Measurements from ENCODE around the gene UBE2E2.
"Not testable (repeated sequence)": the region's sequence is repeated elsewhere in the genome, so short reads cannot be mapped to it uniquely, and the experiment has no call there.

The UBE2E2 gene

DNA sequence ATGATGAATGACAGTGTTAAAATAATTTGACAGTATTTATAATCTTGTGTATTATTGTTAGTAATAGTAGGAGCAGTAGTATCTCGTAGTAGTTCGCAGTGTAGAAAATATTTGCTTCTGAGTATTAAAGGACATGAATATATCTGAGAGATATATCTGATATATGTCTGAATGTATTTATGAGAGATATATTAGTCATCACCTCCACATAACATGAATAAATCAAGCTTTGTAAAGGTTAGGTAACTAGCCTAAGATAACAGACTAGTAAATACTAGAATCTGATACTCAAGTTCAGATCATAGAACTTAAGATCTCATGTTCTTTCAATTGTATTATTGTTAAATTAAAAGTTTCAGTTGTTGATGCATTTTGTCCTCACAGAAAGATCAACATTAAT lies 130.5 kb downstream of the UBE2E2 start:
- TF ChIP-seq EZH2 (IDR thresholded peaks at IDR 0.05; ENCODE audit: borderline replicate concordance, low read depth, low read length, severe bottlenecking), result no peak
- TF ChIP-seq, protein P1, sequence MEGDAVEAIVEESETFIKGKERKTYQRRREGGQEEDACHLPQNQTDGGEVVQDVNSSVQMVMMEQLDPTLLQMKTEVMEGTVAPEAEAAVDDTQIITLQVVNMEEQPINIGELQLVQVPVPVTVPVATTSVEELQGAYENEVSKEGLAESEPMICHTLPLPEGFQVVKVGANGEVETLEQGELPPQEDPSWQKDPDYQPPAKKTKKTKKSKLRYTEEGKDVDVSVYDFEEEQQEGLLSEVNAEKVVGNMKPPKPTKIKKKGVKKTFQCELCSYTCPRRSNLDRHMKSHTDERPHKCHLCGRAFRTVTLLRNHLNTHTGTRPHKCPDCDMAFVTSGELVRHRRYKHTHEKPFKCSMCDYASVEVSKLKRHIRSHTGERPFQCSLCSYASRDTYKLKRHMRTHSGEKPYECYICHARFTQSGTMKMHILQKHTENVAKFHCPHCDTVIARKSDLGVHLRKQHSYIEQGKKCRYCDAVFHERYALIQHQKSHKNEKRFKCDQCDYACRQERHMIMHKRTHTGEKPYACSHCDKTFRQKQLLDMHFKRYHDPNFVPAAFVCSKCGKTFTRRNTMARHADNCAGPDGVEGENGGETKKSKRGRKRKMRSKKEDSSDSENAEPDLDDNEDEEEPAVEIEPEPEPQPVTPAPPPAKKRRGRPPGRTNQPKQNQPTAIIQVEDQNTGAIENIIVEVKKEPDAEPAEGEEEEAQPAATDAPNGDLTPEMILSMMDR (IDR thresholded peaks at IDR 0.05; ENCODE audit: borderline replicate concordance, extremely low read depth, low read length, poor library complexity, severe bottlenecking), result no peak
- no peak overlapping the region for H3K4me3 ChIP-seq (ENCODE audit: low read depth in 1 of 2, low read length in 2 of 2)
- no peak overlapping the region for H3K4me2 ChIP-seq (ENCODE audit: insufficient read depth, low read length)
- H3K79me2 ChIP-seq (ENCODE audit: insufficient read depth, low read length), result no peaks in the 10 kb centered on the region
- DNase-seq, result no peak
- no peak for ATAC-seq (ENCODE audit: insufficient read depth, low read depth)
- H2AFZ ChIP-seq (ENCODE audit: low read depth, low read length), result no peak overlapping the region
- H3K27me3 ChIP-seq (ENCODE audit: insufficient read depth, low read length, poor library complexity), result no peaks in the 10 kb centered on the region
- H3K27ac ChIP-seq (ENCODE audit: low read length), result no peak overlapping the region
- no peaks in the 10 kb centered on the region for H3K9me3 ChIP-seq (ENCODE audit: insufficient read depth, low read length, severe bottlenecking)
- H3K4me1 ChIP-seq (ENCODE audit: insufficient read depth, low read length), result no peaks in the 10 kb centered on the region
- no peak overlapping the region for H3K9ac ChIP-seq (ENCODE audit: low read depth, low read length)
- no peaks in the 10 kb centered on the region for H3K36me3 ChIP-seq (ENCODE audit: insufficient read depth, low read length)
- no peaks in the 10 kb centered on the region for H4K20me1 ChIP-seq (ENCODE audit: insufficient read depth, low read length)

DNA sequence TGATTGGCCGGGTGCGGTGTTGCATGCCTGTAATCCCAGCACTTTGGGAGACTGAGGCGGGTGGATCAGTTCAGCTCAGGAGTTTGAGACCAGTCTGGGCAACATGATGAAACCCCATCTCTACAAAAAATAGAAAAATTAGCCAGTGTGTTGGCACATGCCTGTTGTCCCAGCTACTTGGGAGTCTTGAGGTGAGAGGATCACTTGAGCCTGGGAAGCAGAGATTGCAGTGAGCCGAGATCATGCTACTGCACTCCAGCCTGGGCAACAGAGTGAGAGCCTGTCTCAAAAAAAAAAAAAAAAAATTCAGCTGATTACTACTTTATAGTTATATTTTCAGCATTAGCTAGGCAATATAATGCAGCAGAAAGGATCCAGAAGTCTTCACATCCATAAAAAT lies 133.7 kb downstream of the UBE2E2 start:
- not testable (repeated sequence) for H3K4me3 ChIP-seq (ENCODE audit: low read depth in 1 of 2, low read length in 2 of 2); H3K27ac ChIP-seq (ENCODE audit: low read length); ATAC-seq (ENCODE audit: insufficient read depth, low read depth); DNase-seq; H3K4me1 ChIP-seq (ENCODE audit: insufficient read depth, low read length); H3K9ac ChIP-seq (ENCODE audit: low read depth, low read length); H3K4me2 ChIP-seq (ENCODE audit: insufficient read depth, low read length); H4K20me1 ChIP-seq (ENCODE audit: insufficient read depth, low read length); H3K27me3 ChIP-seq (ENCODE audit: insufficient read depth, low read length, poor library complexity); H3K9me3 ChIP-seq (ENCODE audit: insufficient read depth, low read length, severe bottlenecking); H3K36me3 ChIP-seq (ENCODE audit: insufficient read depth, low read length); H3K79me2 ChIP-seq (ENCODE audit: insufficient read depth, low read length); H2AFZ ChIP-seq (ENCODE audit: low read depth, low read length)

DNA sequence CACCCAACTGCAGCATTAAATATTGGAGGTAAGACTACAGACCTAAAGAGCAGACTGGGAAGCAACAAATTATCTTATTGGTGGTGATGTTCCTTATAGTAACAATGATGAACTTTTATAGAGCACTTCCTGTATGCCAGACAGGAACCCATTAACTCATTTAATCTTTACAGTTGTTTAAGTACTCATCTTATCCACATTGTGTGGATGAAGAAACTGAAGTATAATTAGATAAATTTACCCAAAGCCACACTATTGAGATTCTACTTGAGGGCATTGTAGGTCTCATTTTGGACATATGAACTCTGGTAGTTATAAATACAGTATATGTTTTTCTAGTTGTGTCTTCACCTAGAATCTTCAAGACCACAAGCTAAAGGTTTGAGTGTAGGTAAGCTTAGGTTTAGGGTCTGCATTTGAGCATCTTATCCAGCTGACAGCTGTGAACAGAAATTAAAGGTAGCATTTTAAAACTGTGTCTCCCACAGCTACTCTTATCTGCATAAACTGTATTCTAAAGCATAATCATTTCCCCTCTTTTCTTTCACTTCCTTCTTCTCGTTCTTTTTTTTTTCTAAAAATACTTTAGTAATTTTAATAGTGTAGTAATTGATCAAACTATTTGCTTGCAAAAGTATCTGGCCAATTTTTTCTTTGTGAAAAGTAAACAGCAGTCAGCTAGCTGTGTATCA lies 138.2 kb downstream of the UBE2E2 start:
- DNase-seq (no peak), ATAC-seq (ENCODE audit: insufficient read depth, low read depth) (no peak)
- Histone ChIP-seq H3K9ac (ENCODE audit: low read depth, low read length) (no peak overlapping the region), H3K27ac (ENCODE audit: low read length) (no peak overlapping the region), H4K20me1 (ENCODE audit: insufficient read depth, low read length) (no peaks in the 10 kb centered on the region), H3K9me3 (ENCODE audit: insufficient read depth, low read length, severe bottlenecking) (no peaks in the 10 kb centered on the region), H3K4me3 (ENCODE audit: low read depth in 1 of 2, low read length in 2 of 2) (no peak overlapping the region), H3K4me1 (ENCODE audit: insufficient read depth, low read length) (no peaks in the 10 kb centered on the region; the same call in 1 of the 2 replicates), H3K4me2 (ENCODE audit: insufficient read depth, low read length) (no peak overlapping the region), H3K36me3 (ENCODE audit: insufficient read depth, low read length) (no peaks in the 10 kb centered on the region), H3K79me2 (ENCODE audit: insufficient read depth, low read length) (no peaks in the 10 kb centered on the region), H2AFZ (ENCODE audit: low read depth, low read length) (no peak overlapping the region), H3K27me3 (ENCODE audit: insufficient read depth, low read length, poor library complexity) (no peaks in the 10 kb centered on the region)
- TF ChIP-seq, protein P1 (IDR thresholded peaks at IDR 0.05; ENCODE audit: borderline replicate concordance, extremely low read depth, low read length, poor library complexity, severe bottlenecking), result no peak
- no peak for TF ChIP-seq EZH2 (IDR thresholded peaks at IDR 0.05; ENCODE audit: borderline replicate concordance, low read depth, low read length, severe bottlenecking)

DNA sequence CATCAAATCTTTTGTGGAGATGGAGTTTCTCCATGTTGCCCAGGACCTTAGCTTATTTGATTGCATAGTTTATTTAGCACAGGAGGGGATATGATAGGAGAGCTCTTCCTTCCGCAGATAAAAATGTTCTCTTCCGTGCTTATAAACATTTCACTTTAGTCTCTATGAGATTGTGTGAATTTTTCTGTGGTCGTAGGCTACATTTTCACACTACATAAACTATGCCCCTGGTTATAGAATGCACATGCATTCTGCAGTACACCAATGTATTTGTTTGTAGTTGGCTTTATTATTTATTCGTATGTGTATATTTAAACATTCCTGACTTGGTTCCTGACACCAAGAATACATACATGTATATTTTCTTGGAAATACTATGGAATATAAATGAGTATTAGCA lies 139.2 kb downstream of the UBE2E2 start:
- H4K20me1 ChIP-seq (ENCODE audit: insufficient read depth, low read length), result no peaks in the 10 kb centered on the region
- DNase-seq, result no peak
- no peak overlapping the region for H2AFZ ChIP-seq (ENCODE audit: low read depth, low read length)
- no peak overlapping the region for H3K27ac ChIP-seq (ENCODE audit: low read length)
- no peaks in the 10 kb centered on the region; the same call in 1 of the 2 replicates for H3K4me1 ChIP-seq (ENCODE audit: insufficient read depth, low read length)
- no peak overlapping the region for H3K4me3 ChIP-seq (ENCODE audit: low read depth in 1 of 2, low read length in 2 of 2)
- H3K36me3 ChIP-seq (ENCODE audit: insufficient read depth, low read length), result no peaks in the 10 kb centered on the region
- H3K9ac ChIP-seq (ENCODE audit: low read depth, low read length), result no peak overlapping the region
- H3K9me3 ChIP-seq (ENCODE audit: insufficient read depth, low read length, severe bottlenecking), result no peaks in the 10 kb centered on the region
- H3K27me3 ChIP-seq (ENCODE audit: insufficient read depth, low read length, poor library complexity), result no peaks in the 10 kb centered on the region
- no peaks in the 10 kb centered on the region for H3K79me2 ChIP-seq (ENCODE audit: insufficient read depth, low read length)
- TF ChIP-seq, protein P1 (IDR thresholded peaks at IDR 0.05; ENCODE audit: borderline replicate concordance, extremely low read depth, low read length, poor library complexity, severe bottlenecking), result no peak
- ATAC-seq (ENCODE audit: insufficient read depth, low read depth), result no peak
- H3K4me2 ChIP-seq (ENCODE audit: insufficient read depth, low read length), result no peak overlapping the region
